NCI-H748 (cell line): ENCODE data around the gene ZBTB44.
"Not testable (repeated sequence)": the region's sequence is repeated elsewhere in the genome, so short reads cannot be mapped to it uniquely, and the experiment has no call there.

ENCODE experiments used
- DNase-seq: peaks from one replicate; lab custom pipeline; 2025; ENCODE audit not compliant: unreplicated experiment; lab: John Stamatoyannopoulos, UW

The ZBTB44 gene

GRCh38 chr11:130199792-130200191 lies 114.9 kb downstream of the ZBTB44 start:
- no peak for DNase-seq

DNA sequence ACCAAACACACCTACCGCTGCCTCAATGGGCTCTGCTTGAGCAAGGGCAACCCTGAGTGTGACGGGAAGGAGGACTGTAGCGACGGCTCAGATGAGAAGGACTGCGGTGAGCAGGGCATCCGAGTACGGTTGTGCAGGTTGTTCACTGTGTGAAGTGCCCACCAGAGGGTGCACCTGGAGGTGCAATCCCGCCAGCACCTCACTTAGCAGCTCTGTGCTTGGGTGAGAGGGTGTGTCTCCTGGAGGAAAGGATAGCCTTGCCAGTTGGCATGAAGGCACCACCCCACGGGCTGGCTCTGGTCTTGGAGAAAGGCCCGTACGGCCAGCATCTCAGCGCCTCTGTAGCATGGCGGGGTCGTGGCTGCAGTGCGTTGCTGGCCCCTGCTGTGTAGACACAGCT lies 115.8 kb downstream of the ZBTB44 start:
- no peak for DNase-seq

DNA sequence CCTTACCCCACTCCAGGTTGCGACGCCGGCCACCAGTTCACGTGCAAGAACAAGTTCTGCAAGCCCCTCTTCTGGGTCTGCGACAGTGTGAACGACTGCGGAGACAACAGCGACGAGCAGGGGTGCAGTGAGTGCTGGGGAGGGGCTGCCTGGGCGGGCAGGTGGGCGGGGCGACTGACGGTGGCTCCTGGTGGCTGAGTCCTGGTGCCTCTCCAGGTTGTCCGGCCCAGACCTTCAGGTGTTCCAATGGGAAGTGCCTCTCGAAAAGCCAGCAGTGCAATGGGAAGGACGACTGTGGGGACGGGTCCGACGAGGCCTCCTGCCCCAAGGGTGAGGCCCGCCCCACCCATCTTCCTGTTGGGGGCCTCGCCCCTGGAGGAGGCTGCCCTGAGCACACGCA lies 116.4 kb downstream of the ZBTB44 start:
- no peak for DNase-seq

GRCh38 chr11:130197386-130198035 lies 117.2 kb downstream of the ZBTB44 start:
- no peak for DNase-seq

DNA sequence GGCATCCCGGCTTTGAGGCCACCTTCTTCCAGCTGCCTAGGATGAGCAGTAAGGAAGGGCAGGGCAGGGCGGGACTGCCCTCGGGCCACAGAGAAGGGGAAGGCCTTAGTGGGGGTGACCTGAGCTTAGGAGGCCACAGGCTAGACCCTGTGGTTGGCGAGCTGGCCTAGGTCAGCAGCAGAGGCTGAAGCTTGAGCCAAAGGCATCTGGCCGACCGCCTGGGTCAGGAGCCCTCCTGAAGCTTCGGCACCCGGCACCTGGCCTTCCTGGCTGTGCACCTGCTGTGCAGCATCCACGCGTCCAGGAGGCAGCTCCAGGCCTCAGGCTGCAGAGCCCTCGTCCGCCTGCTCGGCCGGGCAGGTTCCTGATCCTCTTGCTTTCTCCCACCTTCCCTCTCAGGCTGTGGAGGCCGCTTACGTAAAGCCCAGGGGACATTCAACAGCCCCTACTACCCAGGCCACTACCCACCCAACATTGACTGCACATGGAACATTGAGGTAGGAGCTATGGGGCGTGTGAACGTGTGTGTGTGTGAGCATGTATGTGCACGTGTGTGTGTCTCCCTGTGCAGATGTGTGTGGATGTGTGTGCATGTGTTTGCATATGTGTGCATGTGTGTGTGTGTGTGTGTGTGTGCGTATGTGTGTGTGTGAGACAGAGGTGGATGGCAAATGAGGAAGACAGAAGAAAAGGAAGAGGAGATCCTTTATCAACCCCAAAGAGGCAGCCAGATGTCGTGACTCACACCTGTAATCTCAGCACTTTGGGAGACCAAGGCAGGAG lies 120.3 kb downstream of the ZBTB44 start:
- no peak for DNase-seq

DNA sequence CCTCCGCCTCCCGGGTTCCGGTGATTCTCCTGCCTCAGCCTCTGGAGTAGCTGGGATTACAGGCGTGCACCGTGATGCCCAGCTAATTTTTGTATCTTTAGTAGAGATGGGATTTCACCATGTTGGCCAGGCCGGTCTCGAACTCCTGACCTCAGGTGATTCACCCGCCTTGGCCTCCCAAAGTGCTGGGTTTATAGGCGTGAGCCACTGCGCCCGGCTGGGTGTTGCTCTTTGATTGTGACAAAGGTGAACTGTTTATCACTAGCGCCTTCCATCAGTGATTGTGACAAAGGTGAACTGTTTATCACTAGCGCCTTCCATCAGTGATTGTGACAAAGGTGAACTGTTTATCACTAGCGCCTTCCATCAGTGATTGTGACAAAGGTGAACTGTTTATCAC lies 121.2 kb downstream of the ZBTB44 start:
- not testable (repeated sequence) for DNase-seq

GRCh38 chr11:130192845-130193267 lies 121.9 kb downstream of the ZBTB44 start:
- DNase-seq = no peak

DNA sequence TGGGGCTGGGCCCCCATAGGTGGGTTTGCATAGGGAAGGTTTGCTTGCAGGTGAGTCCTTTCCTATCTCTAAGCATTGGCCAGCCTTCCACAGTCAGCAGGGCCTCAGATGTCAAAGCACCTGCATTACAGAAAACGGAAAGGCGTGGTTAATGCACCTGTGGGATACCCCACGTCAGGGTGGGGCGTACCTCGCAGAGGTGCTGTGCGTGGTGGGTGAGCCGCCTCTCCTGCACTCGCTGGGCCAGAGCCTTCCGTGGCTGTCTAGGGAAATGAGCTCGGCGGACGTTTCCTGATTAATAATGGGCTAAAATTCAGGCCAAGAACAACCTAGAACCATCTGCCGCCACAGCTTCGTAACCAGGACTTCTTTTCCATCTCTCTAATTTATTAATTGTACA lies 122.8 kb downstream of the ZBTB44 start:
- DNase-seq = no peak

DNA sequence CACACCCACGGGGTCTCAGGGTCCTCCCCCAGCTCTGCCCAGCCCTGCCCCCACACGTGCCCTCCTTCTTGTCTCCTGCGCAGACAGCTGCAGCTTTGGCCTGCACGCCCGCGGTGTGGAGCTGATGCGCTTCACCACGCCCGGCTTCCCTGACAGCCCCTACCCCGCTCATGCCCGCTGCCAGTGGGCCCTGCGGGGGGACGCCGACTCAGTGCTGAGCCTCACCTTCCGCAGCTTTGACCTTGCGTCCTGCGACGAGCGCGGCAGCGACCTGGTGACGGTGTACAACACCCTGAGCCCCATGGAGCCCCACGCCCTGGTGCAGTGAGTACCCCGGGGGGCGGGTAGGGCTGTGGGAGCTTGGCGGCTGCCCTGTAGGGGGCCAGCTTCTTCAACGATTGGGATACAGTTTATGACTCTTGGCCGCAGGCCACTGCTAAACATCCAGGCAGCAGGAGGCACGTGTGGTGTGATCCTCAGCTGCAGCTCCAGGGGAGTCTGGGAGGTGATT lies 124.3 kb downstream of the ZBTB44 start:
- no peak for DNase-seq

GRCh38 chr11:130189492-130190210 lies 125.1 kb downstream of the ZBTB44 start:
- DNase-seq = no peak

DNA sequence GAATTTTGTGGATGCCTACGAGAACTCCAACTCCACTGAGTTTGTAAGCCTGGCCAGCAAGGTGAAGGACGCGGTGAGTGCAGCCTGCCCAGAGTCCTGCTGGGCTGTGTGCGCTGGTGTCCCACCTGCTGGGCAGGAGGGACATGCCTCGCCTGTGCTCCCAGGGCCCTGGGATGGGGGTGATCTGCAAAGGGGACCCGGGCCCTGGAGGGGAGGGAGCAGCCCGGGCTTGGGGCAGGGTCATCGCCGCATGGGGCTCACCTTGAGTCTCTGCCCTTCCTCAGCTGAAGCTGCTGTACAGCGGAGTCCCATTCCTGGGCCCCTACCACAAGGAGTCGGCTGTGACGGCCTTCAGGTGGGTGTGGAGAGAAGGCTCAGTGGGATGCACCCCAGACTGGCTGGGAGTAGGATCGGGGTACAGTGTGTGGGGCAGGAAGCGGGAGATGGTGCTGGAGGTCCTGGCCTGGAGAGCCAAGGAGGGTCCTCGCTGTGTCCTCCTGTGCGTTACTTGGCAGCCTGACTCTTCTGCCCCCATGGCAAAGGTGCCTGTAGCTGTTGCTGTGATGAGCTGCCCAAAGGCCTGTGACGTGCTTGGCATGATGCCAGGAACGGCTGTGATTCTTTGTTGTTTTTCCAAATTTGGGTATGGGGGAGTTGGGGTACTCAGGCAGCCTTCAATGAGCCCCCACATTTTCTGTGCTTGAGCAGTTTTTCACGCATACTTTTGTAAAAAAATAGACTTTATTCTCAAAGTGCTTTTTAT lies 126.0 kb downstream of the ZBTB44 start:
- DNase-seq = no peak

DNA sequence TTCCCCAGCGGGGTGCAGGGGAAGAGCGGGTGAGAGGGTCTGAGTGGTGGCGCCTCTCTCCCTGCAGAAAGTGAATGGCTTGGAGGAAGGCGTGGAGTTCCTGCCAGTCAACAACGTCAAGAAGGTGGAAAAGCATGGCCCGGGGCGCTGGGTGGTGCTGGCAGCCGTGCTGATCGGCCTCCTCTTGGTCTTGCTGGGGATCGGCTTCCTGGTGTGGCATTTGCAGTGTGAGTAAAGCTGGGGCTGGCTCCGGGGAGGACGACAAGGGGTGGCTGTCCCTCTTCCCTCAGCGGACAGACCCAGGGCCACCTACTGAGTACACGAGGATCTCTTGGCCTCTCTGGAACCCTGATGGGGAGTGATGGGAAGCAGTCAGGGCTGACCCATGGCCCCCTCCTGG lies 126.7 kb downstream of the ZBTB44 start:
- DNase-seq = no peak

DNA sequence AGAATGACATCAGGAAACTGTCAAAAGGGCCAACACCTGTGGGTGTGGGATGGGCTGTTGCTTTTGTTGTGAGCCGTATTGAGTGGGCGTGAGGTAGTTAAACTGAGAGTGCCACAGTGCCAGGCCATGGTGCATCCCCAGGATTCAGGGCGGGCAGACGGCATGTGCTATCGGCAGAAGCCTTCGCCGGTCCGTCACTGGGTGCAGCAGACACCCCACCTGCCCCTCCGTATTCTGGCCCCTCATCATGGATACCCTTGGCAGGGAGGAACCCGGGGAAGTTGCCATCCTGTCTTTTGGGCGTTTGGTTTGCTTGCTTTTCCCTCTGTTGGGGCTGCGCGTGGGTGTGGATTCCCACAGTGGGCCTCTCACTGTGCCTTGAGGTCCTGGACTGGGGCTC lies 127.6 kb downstream of the ZBTB44 start:
- DNase-seq = no peak

- no peak for DNase-seq
Measured at GRCh38 chr11:130183878-130184610, 130.7 kb downstream of the ZBTB44 start.

DNA sequence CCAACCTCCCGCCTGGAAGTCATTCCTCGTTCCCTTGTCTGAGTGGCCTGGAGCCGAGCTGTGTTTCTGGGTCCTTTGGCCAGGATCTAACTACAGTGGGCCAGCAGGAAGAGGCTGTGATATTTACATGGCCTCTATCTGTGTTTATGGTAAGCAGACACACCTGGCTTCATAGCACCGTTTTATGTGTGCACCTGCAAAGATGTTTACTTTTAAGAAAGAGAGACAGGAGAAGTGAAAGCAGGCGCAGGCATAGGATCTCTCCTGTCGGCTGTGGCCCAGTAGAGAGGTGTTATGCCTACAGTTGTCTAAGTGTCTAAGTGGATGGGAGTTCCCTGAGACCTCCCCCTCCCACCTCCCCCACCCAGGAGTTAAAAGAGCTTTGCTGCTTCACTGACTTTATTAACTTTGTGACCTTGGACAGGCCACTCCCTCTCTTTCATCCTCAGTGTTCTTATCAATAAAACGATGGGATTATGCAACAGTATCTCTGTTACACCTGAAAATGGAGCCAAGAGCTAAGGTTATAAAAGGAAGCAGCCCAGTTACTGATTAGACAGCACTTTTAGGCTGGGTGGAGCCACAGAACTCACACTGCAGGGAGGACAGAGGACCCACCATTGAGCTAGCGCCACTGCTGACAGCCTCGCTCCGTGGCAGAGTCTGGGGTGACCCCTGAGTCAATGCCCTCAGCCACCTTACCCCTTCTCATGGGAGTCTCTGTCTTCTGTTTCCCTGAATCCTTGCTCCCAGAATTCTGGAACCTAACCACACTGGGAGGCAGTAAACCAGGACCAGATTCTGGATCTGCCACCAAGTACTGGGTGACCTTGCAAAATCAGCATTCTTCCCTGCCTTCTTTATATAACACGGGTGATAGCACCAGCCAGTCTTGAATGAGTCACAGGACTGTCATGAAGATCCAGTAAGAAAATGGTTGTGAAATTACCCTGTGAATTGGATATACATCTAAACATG lies 133.1 kb downstream of the ZBTB44 start:
- peak; percentile 96 for DNase-seq

GRCh38 chr11:130180896-130181294 lies 133.8 kb downstream of the ZBTB44 start:
- DNase-seq = no peak

DNA sequence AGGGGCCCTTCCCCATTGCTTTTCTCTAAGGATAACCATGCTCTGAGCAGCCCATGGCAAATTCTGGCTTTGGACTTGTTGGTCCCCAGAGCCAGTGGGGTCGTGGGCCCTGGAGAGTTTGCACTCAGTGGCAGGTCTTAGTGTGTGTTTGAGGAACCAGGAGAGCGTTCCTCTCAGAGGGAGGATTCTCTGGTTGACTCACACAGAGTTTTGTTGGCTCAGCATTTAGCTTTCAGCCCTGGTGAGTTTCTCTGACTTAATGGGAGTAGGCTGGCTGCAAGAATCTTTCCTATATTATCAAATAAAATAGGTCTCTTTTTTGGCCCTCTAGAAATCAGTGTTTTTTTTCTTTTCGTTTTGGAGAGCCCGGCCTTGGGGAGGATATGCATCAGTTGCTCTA lies 134.2 kb downstream of the ZBTB44 start:
- peak; percentile 34 for DNase-seq

- DNase-seq = peak; percentile 90
Measured at GRCh38 chr11:130179396-130180306, 135.1 kb downstream of the ZBTB44 start.
